GM19035 (cell line): ENCODE results near the gene UBL4B.

Experiments
- ATAC-seq: cut with Tn5 transposase; IDR thresholded peaks from one replicate; pipeline ENCODE4 v1.9.1; 2021; ENCODE audit not compliant: unreplicated experiment

Gene UBL4B

DNA sequence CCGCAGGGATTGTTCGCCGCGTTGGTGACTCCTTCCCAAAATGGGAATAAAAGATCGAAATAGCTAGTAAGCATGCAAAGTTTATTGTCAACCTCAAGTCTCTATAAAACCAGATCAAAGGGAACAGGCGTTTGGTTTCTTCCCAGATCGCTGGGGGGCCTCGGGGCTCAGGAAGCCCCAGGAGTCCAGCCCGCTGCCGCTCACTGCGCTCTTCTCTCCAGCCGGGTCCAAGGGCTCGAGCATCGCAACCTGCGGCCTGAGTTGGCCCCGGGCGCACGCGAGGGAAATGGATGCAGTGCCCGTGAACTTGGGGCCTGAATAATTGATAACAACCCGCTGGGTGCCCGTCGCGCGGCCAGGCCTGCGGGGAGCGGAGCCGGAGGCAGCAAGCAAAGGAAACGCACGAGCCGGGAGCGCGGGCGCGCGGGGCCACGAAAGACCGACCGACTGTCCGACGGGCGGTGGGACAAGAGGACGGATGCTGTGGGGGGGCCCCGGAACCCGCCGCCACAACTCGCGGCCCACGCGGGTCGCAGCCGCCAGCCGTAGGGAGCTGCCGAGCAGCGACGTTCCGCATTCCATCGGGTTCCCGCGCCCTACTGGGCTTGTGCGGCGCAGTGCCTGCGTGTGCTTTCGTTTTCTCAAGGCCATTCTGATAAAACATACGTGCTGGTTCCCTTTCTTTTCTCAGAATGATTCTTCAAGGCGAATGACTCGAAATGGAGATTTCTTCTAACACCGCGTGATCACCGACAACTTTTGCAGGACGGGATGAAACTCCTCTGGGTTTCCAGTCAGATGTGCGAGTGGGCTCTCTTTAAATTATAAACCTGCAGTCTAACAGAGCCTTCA is 27.8 kb upstream of the UBL4B start:
- no peak for ATAC-seq

DNA sequence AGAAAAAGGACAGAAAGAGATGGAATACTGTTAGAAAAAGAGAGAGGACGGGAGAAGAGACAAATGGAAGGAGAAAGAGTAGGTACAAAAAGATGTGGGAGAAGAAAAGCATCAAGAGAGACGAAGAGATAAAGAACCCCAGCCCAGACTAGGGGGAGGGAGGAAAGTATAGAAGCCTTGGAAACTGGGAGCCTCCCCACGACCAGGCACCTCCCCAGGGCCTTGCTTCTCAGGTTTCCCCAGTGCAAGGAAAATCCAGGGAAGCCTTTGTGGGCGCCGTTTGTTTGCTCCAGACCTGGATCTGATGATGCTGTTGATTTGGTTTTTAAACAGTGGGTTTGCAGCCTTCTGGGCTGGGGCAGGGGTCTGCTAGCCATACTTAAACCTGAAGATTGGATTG is 26.6 kb upstream of the UBL4B start:
- ATAC-seq = no peak

DNA sequence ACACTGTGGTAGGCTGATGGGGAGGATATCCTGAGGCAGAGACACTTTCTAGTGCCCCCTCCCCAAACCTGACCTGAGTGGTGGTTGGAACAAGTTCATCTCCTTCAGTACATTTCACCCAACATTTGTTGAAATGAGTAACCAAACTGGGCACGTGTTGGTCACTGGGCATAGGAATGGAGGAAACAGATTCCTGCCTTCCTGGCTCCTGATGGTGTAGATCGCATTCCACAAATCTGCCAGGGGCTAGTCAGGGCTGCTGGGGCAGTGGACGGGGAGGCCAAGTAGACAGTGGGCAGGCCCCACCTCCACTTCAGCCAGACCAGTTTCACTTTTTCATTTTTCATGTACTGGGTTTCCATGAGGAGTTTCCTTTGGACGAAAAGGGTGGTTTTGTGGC is 25.3 kb upstream of the UBL4B start:
- no peak for ATAC-seq

- peak; percentile 65 for ATAC-seq
Observed at GRCh38 chr1:110087812-110088738, 24.2 kb upstream of the UBL4B start.

- ATAC-seq = no peak
Observed at GRCh38 chr1:110088739-110089316, 23.4 kb upstream of the UBL4B start.

DNA sequence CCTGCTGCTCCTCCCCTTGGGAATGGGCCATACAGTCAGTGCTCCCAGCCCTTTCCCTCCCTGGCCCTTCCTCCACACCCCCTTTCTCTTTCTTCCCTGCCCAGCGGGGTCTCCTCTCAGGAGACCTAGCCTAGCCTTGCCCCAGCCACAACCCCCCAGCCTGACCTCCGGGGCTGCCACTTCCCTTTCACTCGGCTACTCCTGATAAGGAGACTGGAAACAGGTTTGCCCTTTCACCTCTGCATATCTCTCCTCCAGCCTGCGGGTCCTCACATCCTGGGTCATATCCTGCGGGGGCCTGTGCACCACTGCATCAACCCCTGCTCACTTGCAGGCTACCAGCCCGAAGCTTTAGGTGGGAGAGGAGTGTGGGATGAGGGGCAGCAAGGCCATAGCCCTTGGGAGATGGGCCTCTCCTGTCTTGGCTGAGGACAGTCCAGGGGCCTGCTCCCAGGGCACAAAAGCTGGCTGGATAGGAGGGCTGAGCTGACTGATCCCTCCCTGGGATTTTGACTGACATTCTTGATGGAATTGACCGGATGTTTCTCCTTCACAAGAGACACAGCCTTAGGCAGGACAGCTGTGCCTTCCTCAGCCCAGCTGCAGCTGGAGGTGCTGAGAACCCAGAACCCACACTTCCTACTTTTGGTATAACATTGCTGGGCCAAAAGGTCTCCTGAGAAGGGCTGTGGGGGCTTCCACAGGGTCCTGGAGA is 22.5 kb upstream of the UBL4B start:
- ATAC-seq = no peak

- no peak for ATAC-seq
Observed at GRCh38 chr1:110091381-110091780, 20.9 kb upstream of the UBL4B start.

DNA sequence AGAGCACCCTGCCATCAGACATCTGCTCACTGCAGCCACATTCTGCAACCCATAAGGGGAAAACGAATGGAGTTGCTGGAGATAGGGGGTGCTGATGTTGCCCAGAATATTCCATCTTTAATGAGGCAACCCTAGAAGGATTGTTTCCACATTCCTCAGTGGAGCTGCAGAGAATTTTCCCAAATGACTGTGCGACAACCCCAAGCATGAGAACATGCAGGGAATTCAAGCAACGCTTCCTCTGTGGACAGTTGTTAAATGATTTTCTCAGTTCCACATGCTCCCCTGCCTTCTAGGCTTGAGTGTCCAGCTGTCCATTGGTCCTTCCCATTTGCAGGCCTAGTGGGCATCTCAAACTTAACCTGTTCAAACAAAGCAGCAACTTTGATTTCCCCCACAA is 20.5 kb upstream of the UBL4B start:
- no peak for ATAC-seq

DNA sequence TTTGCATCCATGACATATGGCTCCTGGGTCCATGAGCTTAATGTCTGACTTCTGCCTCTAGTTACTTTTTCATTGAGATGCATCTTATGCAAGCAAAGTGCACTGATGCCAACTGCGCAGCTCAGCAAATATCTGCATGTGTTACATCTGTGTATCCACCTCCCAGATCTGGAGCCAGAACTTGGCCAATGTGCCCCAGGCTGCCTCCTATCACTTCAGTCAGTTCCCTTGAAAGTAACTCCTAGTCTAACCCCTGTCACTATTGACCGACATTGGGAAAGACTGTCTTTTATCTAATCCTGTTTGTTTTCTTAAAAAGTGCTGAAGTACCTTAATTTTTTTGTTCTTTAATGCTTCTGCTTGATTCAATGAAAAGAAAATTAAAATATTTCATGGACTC is 19.3 kb upstream of the UBL4B start:
- ATAC-seq = no peak

GRCh38 chr1:110094931-110095654 is 17.1 kb upstream of the UBL4B start:
- ATAC-seq = no peak

- ATAC-seq = no peak
Observed at GRCh38 chr1:110097507-110098221, 14.6 kb upstream of the UBL4B start.

GRCh38 chr1:110098222-110099026 is 13.8 kb upstream of the UBL4B start:
- no peak for ATAC-seq

GRCh38 chr1:110100335-110100734 is 11.9 kb upstream of the UBL4B start:
- no peak for ATAC-seq

- ATAC-seq = no peak
Observed at GRCh38 chr1:110102081-110102480, 10.2 kb upstream of the UBL4B start.

DNA sequence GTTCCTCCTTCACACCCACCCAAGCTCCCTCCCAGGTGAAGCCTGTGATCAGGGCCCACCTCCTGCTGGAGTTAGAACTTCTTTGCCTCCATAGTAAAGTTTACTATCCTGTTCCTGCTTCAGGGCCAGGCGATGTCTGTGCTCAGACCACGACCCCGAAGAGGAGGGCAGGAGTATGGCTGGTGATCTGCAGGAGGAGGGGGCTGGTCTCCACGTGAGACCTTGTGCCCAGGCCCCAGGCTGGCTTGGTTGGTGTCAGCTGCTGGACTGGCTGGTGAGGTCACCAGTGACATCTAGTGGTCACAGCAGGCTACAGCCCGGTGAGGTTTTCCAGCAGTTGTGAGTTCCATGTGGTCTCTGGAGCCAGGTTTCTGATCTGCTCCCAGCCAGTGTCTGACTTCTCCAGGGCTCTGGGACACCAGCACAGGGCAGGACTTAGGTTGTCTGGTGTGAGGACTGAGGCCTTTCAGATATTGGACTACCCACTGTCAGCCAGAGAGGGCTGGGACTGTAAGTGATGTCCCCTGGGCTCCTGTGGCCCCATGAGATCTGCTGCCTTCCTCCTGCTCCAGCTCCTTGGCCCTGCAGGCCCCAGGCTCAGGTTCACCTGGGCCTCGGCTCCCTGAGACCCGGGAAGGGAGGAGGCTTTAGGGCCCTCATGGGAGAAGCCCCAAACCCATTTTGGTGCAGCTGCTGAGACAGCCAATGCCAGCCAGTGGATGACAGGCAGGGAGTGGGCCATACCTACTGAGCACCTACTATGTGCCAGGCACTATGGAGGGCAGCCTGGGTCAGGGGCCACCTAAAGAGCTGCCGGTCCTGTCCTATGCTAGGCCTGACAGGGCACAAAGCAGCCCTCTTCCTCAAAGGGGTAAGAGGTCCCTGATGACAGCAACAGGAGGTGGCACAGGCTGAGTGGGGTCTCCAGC is 6.0 kb upstream of the UBL4B start:
- ATAC-seq = no peak

DNA sequence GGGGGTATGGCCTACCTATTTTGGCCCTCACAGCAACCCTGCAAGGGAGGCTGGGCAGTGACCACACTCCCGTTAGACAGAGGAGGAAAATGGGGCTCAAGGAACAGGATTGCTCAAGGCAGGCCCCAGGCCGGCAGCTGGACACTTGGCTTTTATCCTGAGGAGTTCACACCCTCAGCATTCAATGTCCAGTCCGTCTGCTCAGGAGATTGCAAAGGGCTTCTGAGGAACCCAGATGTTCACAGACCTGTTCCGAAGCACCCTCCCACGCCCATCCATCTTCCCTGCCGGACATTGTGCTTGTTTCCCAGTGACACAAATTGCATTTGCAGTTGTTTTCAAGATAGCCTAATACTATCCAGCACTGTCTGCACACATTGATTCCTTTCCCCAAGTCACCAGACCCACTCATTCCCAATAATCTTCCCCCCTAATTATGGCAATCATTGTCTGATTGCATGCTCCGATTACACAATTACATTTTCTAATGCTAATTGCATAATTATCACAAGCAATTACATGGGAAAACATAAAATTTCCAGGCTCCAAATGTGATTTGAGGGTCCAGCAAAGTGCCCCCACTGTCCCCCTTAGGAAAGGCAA is 4.3 kb upstream of the UBL4B start:
- ATAC-seq = no peak

GRCh38 chr1:110111081-110111480 is 1.2 kb upstream of the UBL4B start:
- no peak for ATAC-seq
